HG03432 (cell line): ENCODE results near the gene SPAG17.
"Not testable (repeated sequence)": the region's sequence is repeated elsewhere in the genome, so short reads cannot be mapped to it uniquely, and the experiment has no call there.

Experiments used
- ATAC-seq: cut with Tn5 transposase; IDR thresholded peaks from one replicate; pipeline ENCODE4 v1.9.1; 2021; ENCODE audit warnings: mild to moderate bottlenecking, moderate library complexity; ENCODE audit not compliant: unreplicated experiment

The SPAG17 gene

GRCh38 chr1:117985973-117986372, 199.1 kb downstream of the SPAG17 start:
- peak; percentile 79 for ATAC-seq

DNA sequence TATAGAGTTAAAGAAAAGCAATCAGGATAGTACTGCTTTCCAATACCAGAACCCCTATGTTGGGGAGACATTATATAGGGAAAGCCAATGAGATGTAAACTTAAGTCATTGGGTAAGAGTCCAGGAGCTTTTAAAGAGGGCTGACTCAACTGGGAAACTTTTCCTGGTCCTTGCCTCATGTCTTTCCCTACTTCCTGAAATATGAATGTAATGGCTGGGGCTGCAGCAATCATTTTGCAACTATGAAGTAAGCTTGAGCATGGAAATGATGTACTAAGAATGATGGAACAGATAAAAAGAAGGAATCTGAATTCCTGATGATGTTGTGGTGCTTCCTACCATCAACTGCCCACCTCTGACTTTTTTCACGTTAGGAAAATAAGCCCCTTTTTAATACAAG, 199.8 kb downstream of the SPAG17 start:
- ATAC-seq, result no peak

DNA sequence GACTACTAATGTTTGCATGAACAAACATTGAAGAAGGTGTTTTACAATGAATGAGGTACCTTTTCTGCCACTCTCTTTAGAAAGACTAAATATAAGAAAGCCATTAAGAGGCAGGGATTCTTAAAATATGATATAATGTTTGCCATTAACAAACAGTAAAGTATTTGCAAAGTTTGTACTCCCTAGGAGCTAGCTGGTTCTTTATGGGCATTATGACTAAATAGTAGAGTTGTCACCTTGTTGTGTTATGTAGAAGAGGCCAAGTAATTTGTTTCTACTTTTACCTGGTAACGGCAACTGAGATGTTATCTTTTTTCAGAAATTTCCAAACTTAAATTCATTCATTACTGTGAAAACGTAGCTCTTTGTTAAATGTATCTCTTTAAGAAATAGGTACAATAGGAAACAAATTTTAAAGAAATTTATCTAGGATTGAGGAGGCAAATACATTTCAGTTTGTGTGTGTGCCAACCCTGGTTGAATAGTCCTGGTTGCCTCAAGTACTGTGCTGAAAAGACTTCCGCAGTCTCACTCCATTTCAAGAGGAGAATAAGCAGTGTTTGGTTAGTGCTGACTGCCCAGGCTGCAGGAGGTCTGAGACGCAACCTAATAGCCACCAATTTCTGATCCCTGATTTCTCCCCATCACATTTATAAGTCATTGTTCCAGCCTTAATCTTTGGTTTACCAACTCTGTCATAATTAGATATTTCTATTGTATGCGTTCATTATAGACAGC, 203.4 kb downstream of the SPAG17 start:
- ATAC-seq, result no peak

DNA sequence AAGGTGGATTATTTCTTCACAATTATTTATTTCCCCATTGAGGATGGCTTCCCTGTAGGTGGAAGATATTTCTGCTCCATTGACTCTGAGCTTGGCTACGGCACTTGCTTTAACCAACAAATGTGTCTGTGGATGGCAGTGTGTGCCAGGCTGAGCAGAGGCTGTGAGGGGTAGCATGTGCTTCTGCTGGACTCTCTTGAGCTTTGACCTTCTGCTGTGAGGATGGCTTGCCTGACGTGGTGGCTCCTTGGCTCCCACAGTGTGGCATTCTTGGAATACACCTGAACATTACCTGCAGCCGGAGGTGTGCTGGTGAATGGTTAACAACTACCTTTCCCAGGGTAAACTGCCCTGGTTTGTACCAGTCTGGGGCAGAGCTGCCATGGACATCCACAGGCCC, 208.6 kb downstream of the SPAG17 start:
- no peak for ATAC-seq

- no peak for ATAC-seq
These were observed 213.3 kb downstream of the SPAG17 start for GRCh38 chr1:117971777-117972176.

- no peak for ATAC-seq
These were observed 214.8 kb downstream of the SPAG17 start for GRCh38 chr1:117970252-117970651.

DNA sequence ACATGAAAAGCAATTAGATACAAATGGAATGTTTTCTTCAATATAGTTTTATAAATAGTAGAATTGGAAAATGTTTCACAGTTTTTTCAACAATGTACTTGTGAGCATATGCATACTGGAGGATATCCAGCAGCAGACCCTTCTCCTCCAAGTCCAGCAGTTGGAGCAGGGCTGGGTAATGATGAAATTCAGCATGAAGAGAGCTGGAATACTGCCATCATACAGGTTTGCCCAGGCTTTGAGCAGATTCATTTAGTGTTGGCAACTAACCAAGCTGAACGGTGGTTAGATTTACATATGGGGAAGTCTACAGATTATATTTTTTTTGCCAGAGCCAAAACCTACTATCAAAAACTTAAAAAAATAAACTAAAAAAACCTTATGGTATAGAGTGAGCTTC, 217.1 kb downstream of the SPAG17 start:
- ATAC-seq, result no peak

DNA sequence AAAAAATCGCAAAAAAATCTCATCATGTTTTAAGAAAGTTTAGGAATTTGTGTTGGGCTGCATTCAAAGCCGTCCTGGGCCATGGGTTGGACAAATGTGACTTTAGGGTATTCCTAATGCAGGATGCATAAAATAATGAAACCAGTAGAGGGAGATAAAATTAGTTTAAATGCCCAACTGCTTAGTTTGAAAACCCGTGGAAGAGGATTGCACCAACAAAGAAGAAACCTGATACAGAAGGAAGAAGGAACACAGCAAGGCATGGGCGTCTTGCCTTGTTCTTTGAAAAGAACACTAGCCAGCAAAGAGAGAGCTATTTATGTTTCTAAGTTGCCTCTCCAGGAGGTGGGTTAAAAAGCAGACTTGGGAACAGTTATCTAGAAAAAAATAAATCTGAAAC, 217.6 kb downstream of the SPAG17 start:
- no peak for ATAC-seq

GRCh38 chr1:117964290-117965038, 220.6 kb downstream of the SPAG17 start:
- ATAC-seq, result no peak

DNA sequence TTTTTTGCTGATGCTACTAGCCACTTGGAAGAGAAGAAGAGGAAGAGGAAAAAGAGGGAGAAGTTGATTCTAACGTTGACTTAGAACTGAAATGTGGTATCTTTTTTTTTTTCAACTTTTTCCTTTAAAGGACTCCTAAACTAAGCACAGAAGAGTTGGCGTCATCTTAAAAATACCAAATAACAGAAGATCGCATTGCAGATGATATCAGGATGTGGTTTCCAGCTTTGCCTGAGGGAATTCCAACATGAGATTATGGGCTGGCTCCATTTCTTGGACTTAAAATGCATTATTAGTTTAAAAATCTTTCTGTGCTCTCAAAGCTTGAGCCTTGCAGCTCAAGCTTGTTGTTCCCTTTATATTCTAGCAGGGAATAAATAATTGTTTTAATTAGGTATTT, 225.7 kb downstream of the SPAG17 start:
- no peak for ATAC-seq

DNA sequence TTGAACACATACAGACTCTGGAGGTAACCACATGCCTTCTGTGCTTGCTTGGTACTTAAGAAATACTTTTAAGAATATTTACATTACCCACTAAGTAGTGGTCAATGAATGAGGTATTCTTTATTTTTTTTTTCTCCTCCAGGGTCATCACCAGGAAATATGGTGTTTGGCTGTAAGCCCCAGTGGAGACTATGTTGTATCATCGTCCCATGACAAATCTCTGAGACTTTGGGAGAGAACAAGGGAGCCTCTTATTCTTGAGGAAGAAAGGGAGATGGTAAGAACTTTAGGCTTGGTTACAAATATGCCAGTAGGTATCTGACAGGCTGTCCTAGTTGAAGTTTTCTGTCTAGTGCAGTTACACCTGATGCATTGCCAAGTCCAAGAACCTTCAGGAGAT, 232.6 kb downstream of the SPAG17 start:
- ATAC-seq, result no peak

DNA sequence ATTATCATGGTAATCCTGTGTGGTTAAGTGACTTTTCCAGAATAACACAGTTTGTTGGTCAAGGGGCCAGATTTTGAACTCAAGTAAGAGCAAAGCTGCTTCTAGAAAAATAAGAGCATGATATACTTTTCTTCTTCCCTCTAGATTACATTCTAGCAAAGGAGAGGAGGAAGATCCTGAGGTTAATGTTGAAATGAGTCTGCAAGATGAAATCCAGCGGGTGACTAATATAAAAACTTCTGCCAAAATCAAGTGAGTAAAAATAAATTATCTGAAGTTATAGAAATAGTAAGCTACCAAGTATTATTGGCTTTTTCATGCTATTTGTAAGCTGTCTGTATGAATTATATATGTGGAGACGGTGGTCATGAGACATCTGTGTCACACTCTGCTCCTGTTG, 242.7 kb downstream of the SPAG17 start:
- ATAC-seq, result no peak

DNA sequence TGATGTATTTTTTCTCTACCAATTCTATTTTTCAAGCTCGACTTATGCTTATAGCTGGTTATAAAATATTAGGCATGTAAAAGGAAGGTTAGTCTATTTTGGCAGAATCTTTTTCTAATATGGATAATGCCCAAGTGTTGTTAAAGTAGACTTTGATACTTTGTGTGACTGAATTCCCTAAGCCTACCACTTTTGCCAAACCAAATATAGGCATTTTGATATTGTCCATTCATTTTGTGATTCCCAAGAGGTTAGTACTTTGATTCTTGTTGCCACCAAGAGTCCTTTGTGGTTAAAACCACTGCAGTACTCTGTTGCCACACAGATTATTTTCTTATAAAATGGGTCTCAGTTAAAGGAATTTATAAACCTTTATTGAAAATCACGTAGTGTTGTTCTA, 251.3 kb downstream of the SPAG17 start:
- no peak for ATAC-seq

DNA sequence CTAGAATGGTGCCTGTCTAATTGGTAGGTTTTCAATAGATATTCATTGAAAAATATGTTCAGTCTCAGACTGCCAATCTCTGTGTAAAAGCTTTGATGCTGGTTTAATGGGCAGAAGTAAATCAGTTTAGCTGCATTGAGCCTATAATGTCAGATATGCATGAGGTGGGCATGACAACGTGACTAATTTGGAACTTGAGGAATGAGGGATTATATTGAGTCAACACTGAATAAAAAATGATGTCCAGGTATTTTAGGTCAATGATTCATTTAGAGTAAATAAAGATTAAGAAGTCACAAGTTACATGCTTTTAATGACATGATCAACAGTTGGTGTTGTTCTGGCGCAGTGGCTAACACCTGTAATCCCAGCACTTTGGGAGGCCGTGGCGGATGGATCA, 252.5 kb downstream of the SPAG17 start:
- ATAC-seq, result no peak

DNA sequence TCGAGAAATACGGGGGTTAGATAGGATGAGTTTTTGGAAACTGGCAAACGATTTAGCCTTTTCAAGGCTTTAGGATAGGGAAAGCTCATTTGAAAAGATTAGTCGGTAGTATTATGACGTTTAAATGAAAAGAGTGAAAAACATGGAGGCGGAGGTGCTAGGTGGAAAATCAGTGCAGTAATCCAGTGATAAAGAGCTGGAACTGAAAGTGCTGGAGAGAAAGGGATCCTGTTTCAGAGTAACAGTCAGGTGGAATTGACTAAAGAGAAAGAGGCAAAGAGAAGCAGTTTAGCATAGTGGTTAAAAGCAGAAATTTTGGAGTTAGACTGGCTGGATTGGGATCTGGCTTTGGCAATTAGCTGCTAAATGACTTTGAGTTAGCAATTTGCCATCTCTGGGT, 254.5 kb downstream of the SPAG17 start:
- ATAC-seq, result no peak

GRCh38 chr1:117930173-117930447, 254.9 kb downstream of the SPAG17 start:
- no peak for ATAC-seq

GRCh38 chr1:117929343-117930172, 255.5 kb downstream of the SPAG17 start, which contains the start of the genes GDAP2 and WDR3:
GDAP2 (minus strand) TSS chr1:117929621; CDS start chr1:117920357, 9,264 bp downstream.
WDR3 (plus strand) TSS chr1:117929739; CDS start chr1:117933320, 3,581 bp downstream.
- peak; percentile 95 for ATAC-seq

DNA sequence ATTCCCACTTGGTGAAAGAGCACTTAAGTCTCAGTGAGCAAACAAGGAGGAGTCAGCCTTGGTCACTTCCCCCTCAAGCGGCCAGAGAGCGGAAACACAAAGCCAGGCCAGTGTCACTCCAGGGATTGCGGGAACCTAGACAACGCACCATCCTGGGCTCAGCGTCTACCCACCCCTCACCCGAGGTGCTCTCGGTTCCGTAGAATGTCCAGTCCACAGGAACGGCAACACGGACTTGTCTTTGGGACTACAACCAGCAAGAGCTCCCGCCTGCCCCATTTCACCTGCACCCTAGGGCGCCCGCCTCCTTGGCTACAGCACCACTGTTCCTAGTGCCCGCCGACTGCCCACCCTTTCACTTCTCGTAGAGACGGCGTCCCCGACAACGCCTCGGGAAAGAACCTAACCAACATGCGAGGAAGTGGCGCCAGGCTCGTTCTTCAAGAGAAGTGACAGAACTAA, 256.1 kb downstream of the SPAG17 start:
- ATAC-seq, result peak; percentile 46

DNA sequence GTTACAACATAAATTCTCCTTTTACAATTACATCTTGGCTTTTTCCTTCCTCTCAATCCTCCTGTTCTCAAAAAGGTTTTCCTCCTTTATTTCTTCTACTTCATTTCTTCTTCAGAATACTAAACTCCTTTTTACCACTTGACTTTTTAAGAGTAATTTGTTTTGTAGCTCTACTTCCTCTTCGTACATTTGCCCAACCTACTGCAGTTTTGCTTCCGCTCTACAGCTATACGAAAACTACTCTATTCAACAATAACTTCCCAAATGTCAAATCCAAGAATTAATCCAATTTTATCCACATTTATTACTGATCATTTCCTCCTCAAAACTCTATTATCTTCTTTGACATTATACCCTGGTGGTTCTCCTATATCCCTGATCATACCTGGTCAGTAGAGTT, 259.0 kb downstream of the SPAG17 start:
- ATAC-seq, result no peak

DNA sequence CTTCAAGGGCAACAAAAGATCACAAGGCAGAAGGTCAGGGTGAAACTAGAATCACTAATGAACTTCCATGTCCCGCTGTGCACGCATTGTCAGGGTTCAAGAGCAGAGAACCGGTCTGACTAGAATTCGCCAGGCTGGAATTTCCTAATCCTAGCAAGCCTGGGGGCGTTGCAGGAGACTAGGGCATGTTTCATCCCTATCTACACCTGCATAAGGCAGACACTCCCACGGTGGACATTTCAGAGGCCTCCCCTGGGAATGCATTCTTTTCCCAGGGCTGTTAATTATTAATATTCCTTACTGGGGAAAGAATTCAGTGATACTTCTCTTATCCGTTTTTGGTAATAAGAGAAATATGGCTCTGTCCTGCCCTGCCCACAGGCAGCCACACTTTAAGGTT, 262.3 kb downstream of the SPAG17 start:
- ATAC-seq, result not testable (repeated sequence)

GRCh38 chr1:117921991-117922390, 263.0 kb downstream of the SPAG17 start:
- ATAC-seq, result no peak

DNA sequence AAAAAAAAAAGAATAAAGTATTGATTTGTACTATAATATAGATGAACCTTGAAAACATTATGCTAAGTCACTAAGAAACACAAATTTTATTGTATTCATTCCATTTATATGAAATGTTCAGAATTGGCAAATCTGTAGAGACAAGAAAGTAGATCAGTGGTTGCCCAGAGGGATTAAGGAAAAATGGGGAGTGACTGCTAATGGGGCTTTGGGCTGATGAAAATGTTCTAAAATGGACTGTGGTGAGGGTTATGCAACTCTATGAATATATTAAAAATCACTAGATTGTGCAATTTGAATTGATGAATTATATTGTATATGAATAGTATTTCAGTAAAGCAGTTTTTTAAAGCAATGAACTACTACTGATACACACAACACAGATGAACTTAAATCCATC, 265.7 kb downstream of the SPAG17 start:
- ATAC-seq, result no peak
